Measurements from ENCODE around the gene CYTL1.
"Not testable (repeated sequence)": the region's sequence is repeated elsewhere in the genome, so short reads cannot be mapped to it uniquely, and the experiment has no call there.

Gene CYTL1, protein sequence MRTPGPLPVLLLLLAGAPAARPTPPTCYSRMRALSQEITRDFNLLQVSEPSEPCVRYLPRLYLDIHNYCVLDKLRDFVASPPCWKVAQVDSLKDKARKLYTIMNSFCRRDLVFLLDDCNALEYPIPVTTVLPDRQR

DNA sequence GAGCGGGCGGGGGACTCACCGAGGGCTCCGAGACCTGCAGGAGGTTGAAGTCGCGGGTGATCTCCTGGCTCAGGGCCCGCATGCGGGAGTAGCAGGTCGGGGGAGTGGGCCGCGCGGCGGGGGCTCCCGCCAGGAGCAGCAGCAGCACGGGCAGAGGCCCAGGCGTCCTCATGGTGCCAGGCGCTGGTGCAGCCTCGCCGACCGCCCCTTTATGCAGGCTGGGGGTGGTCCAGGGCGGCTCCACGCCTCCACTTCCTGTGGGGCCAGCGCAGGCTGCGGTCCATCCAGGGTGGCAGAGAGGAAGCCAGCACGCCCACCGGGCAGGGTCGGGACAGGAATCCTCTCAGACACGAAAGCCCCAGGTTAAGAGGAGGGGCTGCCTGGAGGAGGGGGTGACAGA lies at the start of gene CYTL1:
CYTL1 (minus strand) TSS at position 185 of the 400 bp plus-strand sequence; CDS start at position 172, 13 bp downstream.
- DNase-seq (ENCODE audit: insufficient read length, low spot score): no peak
- no peak for TF ChIP-seq POLR2A (IDR thresholded peaks at IDR 0.05; ENCODE audit: low read depth, low read length)

GRCh38 chr4:5067908-5068307 lies 48.6 kb upstream of the CYTL1 start:
- TF ChIP-seq POLR2A (IDR thresholded peaks at IDR 0.05; ENCODE audit: low read depth, low read length): no peak
- no peak for FAIRE-seq

More for the DNA sequence above, at the start of gene CYTL1:
- no peak for FAIRE-seq

DNA sequence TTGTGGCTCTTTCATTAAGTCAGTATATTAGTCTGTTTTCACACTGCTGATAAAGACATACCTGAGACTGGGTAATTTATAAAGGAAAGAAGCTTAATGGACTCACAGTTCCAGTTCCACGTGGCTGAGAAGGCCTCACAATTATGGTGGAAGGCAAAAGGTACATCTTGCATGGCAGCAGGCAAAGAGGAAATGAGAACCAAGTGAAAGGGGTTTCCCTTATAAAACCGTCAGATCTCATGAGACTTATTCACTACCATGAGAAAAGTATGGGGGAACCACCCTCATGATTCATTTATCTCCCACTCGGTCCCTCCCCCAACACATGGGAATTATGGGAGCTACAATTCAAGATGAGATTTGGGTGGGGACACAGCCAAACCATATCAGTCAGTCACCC lies 47.7 kb upstream of the CYTL1 start:
- not testable (repeated sequence) for FAIRE-seq; DNase-seq (ENCODE audit: insufficient read length, low spot score)

More at GRCh38 chr4:5067908-5068307, 48.6 kb upstream of the CYTL1 start:
- DNase-seq (ENCODE audit: insufficient read length, low spot score): no peak

DNA sequence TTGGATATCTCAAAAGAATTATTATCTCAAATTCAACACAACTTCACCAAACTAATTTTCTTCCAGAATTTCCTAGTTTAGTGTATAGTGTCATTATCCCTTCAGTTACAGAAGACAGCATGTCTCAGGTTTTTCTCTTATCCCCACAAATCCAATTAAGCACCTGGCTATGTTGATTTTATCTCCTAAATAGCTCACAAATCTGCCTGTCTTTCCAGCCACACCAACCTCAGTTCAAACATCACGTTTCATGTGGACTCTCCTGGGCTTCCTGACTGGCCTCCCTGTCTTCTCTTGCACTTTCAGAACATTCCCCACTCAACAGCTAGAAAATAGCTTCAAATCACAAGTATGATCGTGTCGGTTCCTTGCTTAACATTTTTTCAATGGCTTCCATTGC lies 46.8 kb upstream of the CYTL1 start:
- FAIRE-seq: no peak

GRCh38 chr4:5055411-5055810 lies 36.2 kb upstream of the CYTL1 start:
- no peak for TF ChIP-seq POLR2A (IDR thresholded peaks at IDR 0.05; ENCODE audit: low read depth, low read length)
- DNase-seq (ENCODE audit: insufficient read length, low spot score): no peak
- no peak for FAIRE-seq

More for the DNA sequence above, 46.8 kb upstream of the CYTL1 start:
- TF ChIP-seq POLR2A (IDR thresholded peaks at IDR 0.05; ENCODE audit: low read depth, low read length): no peak
- no peak for DNase-seq (ENCODE audit: insufficient read length, low spot score)

DNA sequence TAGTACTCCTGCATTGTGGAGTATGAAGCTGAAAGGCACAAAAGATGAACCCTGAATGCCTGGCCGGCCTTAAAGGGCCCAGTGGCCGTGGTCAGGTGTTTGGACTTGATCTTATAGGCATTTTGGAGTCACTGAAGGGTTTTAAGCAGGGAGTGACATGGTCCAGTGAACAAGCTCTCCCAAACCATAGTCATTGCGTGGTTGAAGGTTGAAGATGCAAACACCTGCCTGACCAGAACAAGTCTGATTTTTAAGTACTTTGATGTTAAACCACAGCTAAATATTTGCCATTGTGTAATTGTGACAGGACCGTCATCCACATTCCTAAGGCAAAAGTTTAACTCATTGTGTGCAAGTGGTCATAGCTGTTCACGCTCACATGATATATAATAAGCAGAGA lies 35.3 kb upstream of the CYTL1 start:
- TF ChIP-seq POLR2A (IDR thresholded peaks at IDR 0.05; ENCODE audit: low read depth, low read length): no peak
- FAIRE-seq: no peak
- DNase-seq (ENCODE audit: insufficient read length, low spot score): no peak

GRCh38 chr4:5052726-5053425 lies 33.6 kb upstream of the CYTL1 start:
- DNase-seq (ENCODE audit: insufficient read length, low spot score): no peak
- TF ChIP-seq POLR2A (IDR thresholded peaks at IDR 0.05; ENCODE audit: low read depth, low read length): no peak
- FAIRE-seq: no peak

- no peak for TF ChIP-seq POLR2A (IDR thresholded peaks at IDR 0.05; ENCODE audit: low read depth, low read length)
- DNase-seq (ENCODE audit: insufficient read length, low spot score) (no peak), FAIRE-seq (no peak)
These were observed 33.0 kb upstream of the CYTL1 start for GRCh38 chr4:5052204-5052702.

DNA sequence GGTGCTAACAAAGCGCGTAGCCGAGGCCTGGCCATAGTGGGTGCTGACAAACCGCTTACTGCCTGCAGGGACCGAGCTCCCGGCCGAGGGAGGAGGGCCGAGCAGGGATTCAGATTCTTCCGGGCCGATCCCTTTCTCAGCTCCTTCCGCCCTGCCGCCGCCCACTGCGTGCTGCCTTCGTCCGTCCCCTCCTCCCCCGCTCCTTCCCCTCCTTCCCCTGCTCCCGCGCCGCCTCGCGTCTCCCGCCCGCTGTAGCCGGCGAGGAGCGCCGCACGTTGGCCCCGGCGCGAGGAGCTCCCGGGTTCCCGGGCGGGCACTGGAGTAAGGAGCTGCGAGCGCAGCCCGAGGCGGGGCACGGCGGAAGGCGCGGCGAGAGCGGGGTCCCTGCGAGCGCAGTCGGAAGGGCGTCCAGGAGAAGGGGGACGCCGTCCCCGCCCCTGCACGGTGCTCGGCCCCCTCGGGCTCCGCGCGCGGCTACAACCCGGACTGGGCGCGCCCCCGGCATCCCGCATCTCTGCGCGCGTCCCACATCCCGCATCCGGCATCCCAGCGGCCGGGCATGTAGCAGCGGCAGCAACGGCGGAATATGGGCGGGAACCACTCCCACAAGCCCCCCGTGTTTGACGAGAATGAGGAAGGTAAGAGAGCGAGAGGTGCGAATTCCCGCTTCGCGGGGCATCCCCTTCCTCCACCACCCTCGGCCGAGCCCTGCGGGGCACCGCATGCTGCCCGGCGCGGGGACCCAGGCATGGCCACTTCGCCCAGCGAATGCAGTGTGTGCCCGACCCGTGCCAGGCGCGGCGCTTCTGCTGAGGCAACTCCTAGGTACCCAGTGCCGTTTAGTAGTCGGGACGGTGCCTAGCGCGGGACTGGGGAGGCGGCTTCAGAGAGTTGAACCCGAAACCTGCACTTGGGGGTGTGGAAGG lies 32.3 kb upstream of the CYTL1 start, which contains the start of gene STK32B:
STK32B (plus strand) TSS at position 203 of the 926 bp plus-strand sequence.
- TF ChIP-seq POLR2A (IDR thresholded peaks at IDR 0.05; ENCODE audit: low read depth, low read length): no peak
- FAIRE-seq (no peak), DNase-seq (ENCODE audit: insufficient read length, low spot score) (no peak)

GRCh38 chr4:5050520-5051277 lies 31.4 kb upstream of the CYTL1 start:
- DNase-seq (ENCODE audit: insufficient read length, low spot score): peak; percentile 49
- FAIRE-seq: no peak

DNA sequence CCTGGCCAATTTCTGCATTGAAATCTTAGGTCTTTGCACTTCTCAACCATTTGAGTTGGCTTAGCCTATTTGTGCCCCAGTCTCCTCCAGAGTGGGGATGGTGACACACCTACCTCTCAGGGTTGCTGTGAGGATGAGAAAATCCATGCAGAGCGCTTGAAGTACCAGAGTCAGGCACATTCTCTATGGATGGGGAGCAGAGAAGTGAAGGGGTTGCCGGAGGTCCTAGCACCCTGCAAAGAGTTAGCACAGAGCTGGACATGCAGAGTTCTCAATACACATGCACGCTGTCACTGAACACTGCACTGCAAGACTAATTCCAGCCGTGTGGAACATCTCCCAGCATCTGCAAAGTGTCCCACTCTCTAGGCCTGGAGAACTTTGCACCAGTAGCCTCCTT lies 29.5 kb upstream of the CYTL1 start:
- no peak for FAIRE-seq
- TF ChIP-seq POLR2A (IDR thresholded peaks at IDR 0.05; ENCODE audit: low read depth, low read length): no peak
- DNase-seq (ENCODE audit: insufficient read length, low spot score): no peak

More at GRCh38 chr4:5050520-5051277, 31.4 kb upstream of the CYTL1 start:
- TF ChIP-seq POLR2A (IDR thresholded peaks at IDR 0.05; ENCODE audit: low read depth, low read length): no peak

- FAIRE-seq (no peak), DNase-seq (ENCODE audit: insufficient read length, low spot score) (no peak)
- TF ChIP-seq POLR2A (IDR thresholded peaks at IDR 0.05; ENCODE audit: low read depth, low read length): no peak
These were observed 25.8 kb upstream of the CYTL1 start for GRCh38 chr4:5045097-5045496.

- FAIRE-seq: no peak
- no peak for TF ChIP-seq POLR2A (IDR thresholded peaks at IDR 0.05; ENCODE audit: low read depth, low read length)
- no peak for DNase-seq (ENCODE audit: insufficient read length, low spot score)
These were observed 25.1 kb upstream of the CYTL1 start for GRCh38 chr4:5044341-5044740.

All from H54 (cell line).